HepG2 (cell line): Measurements from ENCODE around the gene OR1D5.

Experiments
- EP300 ChIP-seq, 3 experiments: sonication (generic) in 1 of 3; formaldehyde crosslinking in 1 of 3; IDR thresholded peaks; 2 replicates each; pipeline versions ENCODE4 v1.5.1 to v1.6.1; 2011 to 2020; ENCODE audit warnings: low read depth in 2 of 3, low read length in 2 of 3, borderline replicate concordance in 1 of 3, improper control_type of control experiment in 1 of 3, mild to moderate bottlenecking in 1 of 3, missing genetic modification reagents in 1 of 3, moderate library complexity in 1 of 3
- SMC3 ChIP-seq: IDR thresholded peaks from 2 replicates; pipeline ENCODE4 v1.6.1; 2011; ENCODE audit warnings: low read length, improper control_type of control experiment
- STAT5B ChIP-seq: sonication (generic); formaldehyde crosslinking; IDR thresholded peaks from 2 replicates; pipeline ENCODE4 v1.4.0; 2020; ENCODE audit warnings: missing genetic modification reagents
- ZNF790 ChIP-seq: sonication (generic); formaldehyde crosslinking; IDR thresholded peaks from 2 replicates; pipeline ENCODE4 v1.8.0; 2022; ENCODE audit warnings: missing genetic modification reagents, mild to moderate bottlenecking, borderline replicate concordance
- ZNF839 ChIP-seq: sonication (generic); formaldehyde crosslinking; IDR thresholded peaks from 2 replicates; pipeline ENCODE4 v1.4.0; 2020; ENCODE audit warnings: missing genetic modification reagents, mild to moderate bottlenecking, borderline replicate concordance
- TF ChIP-seq, protein P1 (sequence below): sonication (generic); formaldehyde crosslinking; IDR thresholded peaks from 2 replicates; pipeline ENCODE4 v1.4.0; 2020; ENCODE audit warnings: missing genetic modification reagents; ENCODE audit errors: not compliant biosample characterization
- TF ChIP-seq, protein P2 (sequence below), 2 experiments: sonication (generic) in 1 of 2; formaldehyde crosslinking in 1 of 2; IDR thresholded peaks; 2 replicates each; pipeline versions ENCODE4 v1.5.1 to v1.6.1; 2011 to 2020; ENCODE audit warnings: borderline replicate concordance in 1 of 2, low read depth in 1 of 2, low read length in 1 of 2, mild to moderate bottlenecking in 1 of 2, missing genetic modification reagents in 1 of 2, moderate library complexity in 1 of 2
- TF ChIP-seq, protein P3 (sequence below): sonication (generic); formaldehyde crosslinking; IDR thresholded peaks from 2 replicates; pipeline ENCODE4 v1.4.0; 2020; ENCODE audit warnings: missing genetic modification reagents

DNA sequence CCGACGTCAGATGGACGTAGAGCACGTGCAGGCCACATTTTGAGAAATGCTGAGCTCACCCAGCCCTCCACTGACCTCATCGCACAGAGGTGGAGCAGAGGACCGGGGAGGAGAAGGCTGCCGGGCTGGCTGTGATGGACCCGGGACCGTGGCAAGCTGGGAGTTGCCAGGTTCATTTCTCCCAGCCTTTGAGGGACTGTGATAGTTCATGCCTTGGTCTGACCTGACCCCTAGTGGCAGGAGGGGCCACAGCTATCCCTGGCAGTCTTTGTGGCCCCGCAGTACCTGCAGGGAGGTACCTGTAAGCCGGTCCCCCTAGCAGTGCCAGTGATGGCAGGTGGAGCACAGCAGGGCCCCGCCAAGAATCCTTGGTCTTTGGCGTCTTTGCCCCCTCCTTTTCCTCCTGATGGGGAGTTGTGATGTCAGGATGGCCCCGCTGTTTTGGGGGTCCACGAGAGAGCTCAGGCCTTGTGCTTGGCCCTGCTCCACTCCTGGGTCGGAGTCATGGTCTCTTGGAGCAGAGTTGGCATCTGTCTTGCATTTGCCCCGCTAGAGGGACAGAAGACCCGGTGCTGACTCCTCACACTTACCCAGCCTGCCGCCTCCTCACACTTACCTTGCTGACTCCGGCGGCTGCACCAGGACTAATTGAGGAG is 50.4 kb downstream of the OR1D5 start:
- TF ChIP-seq, protein P1, sequence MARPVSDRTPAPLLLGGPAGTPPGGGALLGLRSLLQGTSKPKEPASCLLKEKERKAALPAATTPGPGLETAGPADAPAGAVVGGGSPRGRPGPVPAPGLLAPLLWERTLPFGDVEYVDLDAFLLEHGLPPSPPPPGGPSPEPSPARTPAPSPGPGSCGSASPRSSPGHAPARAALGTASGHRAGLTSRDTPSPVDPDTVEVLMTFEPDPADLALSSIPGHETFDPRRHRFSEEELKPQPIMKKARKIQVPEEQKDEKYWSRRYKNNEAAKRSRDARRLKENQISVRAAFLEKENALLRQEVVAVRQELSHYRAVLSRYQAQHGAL (CRISPR knock-in tag) = no peak
- peak; percentile 92 for TF ChIP-seq SMC3
- TF ChIP-seq, protein P2, sequence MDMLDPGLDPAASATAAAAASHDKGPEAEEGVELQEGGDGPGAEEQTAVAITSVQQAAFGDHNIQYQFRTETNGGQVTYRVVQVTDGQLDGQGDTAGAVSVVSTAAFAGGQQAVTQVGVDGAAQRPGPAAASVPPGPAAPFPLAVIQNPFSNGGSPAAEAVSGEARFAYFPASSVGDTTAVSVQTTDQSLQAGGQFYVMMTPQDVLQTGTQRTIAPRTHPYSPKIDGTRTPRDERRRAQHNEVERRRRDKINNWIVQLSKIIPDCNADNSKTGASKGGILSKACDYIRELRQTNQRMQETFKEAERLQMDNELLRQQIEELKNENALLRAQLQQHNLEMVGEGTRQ (IDR thresholded peaks at IDR 0.05; ENCODE audit: low read depth, low read length) = no peak
- TF ChIP-seq, protein P2 (CRISPR knock-in tag; IDR thresholded peaks at IDR 0.05; ENCODE audit: borderline replicate concordance) = no peak
- no peak for TF ChIP-seq STAT5B (CRISPR knock-in tag)
- no peak for TF ChIP-seq EP300 (IDR thresholded peaks at IDR 0.05; ENCODE audit: low read depth in 2 of 2, low read length in 2 of 2)
- no peak for TF ChIP-seq EP300 (CRISPR knock-in tag; IDR thresholded peaks at IDR 0.05; ENCODE audit: borderline replicate concordance)
- TF ChIP-seq, protein P3, sequence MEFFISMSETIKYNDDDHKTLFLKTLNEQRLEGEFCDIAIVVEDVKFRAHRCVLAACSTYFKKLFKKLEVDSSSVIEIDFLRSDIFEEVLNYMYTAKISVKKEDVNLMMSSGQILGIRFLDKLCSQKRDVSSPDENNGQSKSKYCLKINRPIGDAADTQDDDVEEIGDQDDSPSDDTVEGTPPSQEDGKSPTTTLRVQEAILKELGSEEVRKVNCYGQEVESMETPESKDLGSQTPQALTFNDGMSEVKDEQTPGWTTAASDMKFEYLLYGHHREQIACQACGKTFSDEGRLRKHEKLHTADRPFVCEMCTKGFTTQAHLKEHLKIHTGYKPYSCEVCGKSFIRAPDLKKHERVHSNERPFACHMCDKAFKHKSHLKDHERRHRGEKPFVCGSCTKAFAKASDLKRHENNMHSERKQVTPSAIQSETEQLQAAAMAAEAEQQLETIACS (CRISPR knock-in tag) = no peak
- TF ChIP-seq ZNF790 (CRISPR knock-in tag) = no peak
- TF ChIP-seq ZNF839 (CRISPR knock-in tag) = no peak
